D341Med (cell line): ENCODE results near the gene CNIH4.
"Not testable (repeated sequence)": the region's sequence is repeated elsewhere in the genome, so short reads cannot be mapped to it uniquely, and the experiment has no call there.

Experiments
- DNase-seq: peaks from one replicate; pipeline ENCODE4 v3.0.0; 2012; ENCODE audit warnings: low spot score

CNIH4 gene

DNA sequence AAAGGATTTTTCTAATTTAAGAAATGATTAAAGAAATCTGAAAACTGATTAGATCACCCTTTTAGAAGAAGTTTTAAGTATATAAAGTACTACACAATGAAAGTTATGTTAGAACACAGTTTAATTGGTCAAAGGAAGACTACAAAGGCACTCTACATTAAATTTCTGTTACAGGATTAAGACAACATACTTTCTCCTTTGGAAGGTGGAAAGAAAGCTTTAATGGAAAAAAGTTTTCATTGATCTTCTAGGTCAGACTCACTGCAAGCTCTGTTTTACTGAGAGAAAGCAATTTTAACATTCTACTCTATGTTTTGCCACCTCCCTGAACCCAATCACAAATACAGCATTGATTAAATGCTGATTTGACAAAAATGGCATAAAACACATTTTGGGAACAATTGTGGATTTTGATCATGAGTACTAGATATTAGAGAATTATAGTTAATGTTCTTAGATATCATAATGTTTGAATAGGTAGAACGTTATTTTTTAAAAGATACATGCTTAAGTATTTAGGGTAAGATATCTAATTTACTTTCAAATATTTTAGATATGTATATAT is 45.9 kb downstream of the CNIH4 start:
- no peak for DNase-seq

DNA sequence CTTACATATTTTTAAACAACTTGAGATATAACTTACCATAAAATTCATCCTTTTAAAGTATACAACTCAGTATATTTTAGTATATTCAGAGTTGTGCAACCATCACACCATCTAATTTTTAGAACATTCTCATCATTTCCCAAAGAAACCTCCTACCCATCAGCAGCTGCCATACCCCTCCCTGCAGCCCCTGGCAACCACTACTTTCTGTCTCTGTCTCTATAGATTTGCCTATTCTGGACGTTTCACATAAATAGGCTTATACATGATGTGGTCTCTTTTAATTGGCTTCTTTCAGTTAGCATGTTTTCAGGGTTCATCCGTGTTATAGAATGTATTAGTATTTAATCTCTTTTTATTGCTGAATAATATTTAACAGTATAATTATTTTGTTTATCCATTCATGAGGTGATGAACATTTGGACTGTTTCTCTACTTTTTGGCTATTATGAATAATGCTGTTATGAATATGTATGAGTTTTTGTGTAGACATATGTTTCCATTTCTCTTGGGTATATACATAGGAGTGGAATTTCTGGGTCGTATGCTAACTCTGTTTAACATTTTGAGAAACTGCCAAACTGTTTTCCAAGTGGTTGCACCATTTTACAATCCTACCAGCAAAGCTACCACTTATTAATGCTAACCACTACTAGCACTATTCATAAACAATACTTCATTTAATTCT is 48.4 kb downstream of the CNIH4 start:
- DNase-seq: no peak

DNA sequence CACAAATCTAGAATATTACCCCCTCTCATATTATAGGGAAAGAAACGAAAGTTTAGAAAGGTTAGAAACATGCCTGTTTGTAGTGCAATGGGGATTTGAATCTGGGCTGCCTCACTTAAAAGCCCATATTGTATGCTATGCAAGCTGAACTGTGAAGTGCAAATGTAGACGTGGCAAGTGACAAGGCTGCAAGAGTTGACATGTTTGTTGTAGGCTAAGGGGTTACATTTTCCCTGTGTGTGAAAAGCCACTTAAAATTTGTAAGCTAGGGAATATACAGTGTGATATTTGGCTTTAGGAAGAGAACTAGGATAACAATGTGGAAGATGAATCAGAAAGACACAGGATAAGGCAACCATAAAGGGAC is 48.9 kb downstream of the CNIH4 start:
- DNase-seq: no peak

DNA sequence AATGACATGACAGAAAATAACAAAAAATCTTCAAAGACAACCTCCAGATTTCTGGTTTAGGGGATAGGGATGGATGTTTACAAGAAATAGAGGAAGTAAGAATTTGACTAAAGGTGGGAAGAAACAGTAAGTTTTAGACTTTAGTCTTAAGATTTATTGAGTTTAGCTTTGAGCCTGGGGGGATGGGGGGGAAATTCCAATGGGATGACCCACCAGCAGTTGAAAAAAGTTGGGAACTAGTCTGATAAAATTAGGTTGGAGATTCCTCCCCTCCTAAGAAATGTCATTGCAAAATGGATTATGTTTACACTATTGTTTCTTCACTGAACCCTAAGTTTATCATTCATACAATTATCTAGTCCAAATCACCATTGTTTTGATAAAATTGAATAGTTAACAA is 49.5 kb downstream of the CNIH4 start:
- no peak for DNase-seq

DNA sequence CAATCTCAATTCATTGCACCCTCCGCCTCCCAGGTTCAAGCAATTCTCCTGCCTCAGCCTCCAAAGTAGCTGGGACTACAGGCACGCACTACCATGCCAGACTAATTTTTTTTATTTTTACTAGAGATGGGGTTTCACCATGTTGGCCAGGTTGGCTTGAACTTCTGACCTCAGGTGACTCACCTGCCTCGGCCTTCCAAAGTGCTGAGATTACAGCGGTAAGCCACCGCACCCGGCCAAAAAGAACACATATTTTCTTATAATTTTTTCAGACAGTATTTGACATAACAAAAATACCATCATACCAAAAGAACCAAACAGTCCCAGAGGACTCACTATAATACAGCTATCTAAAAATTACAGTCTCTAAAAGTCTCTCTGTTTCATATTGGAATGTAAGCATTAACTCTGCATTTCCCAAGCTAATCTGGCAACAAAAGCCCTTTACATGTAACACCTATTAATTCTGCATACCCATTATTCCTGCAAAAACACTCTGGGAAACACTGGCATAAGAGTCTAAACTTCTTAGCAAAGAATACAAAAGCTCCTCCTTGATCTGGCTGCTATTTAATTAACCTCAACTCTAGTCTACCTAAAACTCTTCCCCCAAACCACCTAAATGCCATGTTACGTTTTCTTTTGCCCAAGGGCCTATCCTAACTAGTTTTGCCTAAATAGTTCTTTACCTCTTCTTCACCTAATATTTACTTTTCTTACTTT is 51.1 kb downstream of the CNIH4 start:
- DNase-seq: no peak

DNA sequence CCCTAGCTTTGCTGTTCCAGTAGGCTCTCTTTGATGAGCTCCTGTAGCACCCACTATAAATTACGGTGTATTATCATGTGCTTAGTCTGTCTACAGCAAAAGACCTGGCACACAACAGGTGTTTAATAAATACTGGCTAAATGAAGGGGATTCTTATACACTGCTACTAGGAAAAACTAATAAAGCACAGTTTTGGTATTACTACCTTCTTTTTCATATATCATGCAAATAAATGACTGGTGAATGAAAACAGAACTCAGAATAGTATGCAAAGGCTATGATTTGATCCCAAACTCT is 51.6 kb downstream of the CNIH4 start:
- no peak for DNase-seq

DNA sequence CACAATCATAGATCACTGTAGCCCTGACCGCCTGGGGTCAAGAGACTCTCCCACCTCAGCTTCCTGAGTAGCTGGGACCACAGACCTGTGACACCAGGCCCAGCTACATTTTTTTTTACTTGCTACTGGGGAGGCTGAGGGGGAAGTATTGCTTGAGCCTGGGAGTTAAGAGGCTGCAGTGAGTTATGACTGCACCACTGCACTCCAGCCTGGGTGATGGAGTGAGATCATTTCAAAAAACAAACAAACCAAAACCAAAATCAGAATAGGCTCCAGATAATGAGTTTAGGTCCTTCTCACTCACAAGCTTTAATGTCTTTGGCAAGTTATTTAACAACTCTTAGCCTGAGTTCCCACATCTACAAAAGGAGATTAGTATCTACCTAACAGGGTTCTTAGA is 55.1 kb downstream of the CNIH4 start:
- DNase-seq: no peak

DNA sequence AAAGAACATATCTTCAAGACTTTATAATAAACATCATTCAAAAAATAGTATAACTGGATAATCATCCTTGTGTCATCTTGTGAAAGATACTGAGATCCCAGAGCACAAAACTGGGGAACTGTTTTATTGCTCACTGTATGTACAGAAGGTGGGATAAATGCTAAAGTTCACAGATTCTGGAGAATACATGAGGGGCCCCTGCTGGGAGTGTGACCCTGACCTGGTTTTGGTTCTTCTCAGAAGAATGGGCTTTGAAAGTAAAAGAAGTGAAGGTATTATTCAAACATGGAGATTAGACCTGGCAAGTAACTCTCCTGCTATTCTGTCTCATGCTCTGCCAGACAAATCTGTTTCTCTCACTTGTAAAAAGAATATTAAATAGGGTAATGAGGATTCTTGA is 63.4 kb downstream of the CNIH4 start:
- no peak for DNase-seq

DNA sequence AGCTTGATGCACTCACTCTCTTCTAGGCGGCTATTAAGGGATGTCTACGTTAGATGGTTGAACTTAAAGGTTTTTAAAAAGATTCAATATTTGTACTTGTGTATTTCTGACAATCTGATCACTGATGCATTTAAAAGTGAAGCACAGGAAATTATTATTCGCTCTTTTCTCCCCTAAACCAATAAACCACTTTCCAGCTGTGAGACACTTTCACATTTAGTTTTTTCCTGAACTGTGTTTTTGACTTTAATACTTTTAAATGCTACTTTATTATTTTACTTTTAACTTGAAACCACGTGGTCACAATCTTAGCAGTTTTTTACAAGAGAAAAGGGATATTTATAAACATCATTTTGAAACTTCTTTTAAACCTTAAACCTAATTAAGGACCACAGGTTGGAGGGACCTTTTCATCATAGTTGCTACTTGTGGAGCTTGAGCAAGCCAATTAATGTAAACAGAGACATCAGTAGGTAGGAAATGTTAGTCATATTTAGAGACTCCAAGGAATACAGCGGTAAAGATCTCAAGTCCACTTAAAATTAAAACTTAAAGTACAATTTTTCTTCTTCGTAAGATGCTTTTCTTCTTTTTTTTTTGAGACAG is 68.7 kb downstream of the CNIH4 start:
- DNase-seq: no peak

DNA sequence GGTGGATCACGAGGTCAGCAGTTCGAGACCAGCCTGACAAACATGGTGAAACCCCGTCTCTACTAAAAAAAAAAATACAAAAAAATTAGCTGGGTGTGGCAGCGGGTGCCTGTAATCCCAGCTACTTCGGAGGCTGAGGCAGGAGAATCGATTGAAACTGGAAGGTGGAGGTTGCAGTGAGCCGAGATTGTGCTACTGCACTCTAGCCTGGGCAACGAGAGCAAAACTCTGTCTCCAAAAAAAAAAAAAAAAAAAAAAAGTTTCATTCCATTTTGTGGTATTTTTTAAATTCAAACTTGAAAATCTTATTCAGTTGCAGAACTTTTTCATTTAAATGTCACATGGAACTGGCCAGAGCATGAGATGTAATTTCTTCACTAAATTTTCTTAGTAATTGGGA is 70.2 kb downstream of the CNIH4 start:
- DNase-seq: not testable (repeated sequence)

DNA sequence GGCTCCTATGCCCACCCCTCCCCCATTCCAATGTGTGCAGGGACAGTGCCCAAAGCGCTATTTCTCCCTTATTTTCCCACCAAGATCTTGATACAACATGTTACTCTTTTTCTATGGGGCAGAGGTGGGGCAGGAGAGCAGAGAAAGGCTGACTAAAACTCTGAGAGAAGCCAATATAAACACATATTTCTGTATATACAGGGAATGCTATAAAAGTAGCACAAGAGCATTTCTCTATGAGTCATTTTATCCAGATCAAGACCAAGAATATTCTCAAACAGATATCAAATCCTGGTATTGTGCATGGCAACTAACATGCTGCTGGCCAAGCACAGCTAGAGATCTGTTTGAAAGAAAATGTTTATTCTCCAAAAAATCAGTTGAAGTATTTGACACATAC is 70.7 kb downstream of the CNIH4 start:
- no peak for DNase-seq

DNA sequence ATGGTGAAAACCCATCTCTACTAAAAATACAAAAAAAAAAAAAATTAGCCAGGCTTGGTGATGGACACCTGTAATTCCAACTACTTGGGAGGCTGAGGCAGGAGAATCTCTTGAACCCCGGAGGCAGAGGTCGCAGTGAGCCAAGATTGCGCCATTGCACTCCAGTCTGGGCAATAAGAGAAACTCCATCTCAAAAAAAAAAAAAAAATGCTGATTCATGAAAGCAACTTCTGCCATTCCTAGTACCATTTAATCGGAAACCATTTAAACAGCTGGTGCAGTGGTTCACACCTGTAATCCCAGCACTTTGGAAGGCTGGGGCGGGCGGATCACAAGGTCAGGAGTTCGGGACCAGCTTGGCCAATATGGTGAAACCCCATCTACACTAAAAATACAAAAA is 72.0 kb downstream of the CNIH4 start:
- DNase-seq: not testable (repeated sequence)
